Measurements from ENCODE around the gene APIP. TPM values are rescaled to one million over a fixed set of nuclear protein-coding genes. Genes with fewer than 3 reads are reported as not detected.

The APIP gene
- total RNA-seq, 1 donor from 2014 or later: 21.3 TPM

Small RNA genes within 50 kb of the gene (microRNA-seq; reads per million reads assigned to microRNA genes)
- 18.1 reads per million, percentile 28 among the genes with 10 or more reads in this experiment for gene MIR1343 (ENCODE audit: unreplicated experiment)

Other genes with a start within 250 kb of the APIP start
- 27.0 and 34.6 TPM in 2 replicates for gene PDHX, start 239 bp upstream of the APIP start, total RNA-seq
- 283 and 309 TPM in 2 replicates for gene CD44, start 222.8 kb upstream of the APIP start, total RNA-seq

Data from osteocyte (in vitro differentiated cells).